Lung (tissue), 12 donors: ENCODE measurements around the gene SPTBN1. TPM values are rescaled to one million over a fixed set of nuclear protein-coding genes. Genes with fewer than 3 reads are reported as not detected.

Experiments used
- ATAC-seq: fragments of 200-7000 bp; cut with Tn5 transposase; one replicate; pipeline ENCODE4 v1.9.1; 2020; ENCODE audit warnings: moderate number of reproducible peaks; ENCODE audit not compliant: insufficient read depth, low FRiP score
- DNase-seq, 3 donors: peaks; one replicate each; pipeline ENCODE4 v3.0.0-alpha.2; 2013 to 2017
- H3K27ac ChIP-seq, 2 donors: one replicate each; pipeline ENCODE4 v1.5.1; 2013; ENCODE audit warnings: mild to moderate bottlenecking in 2 of 2, moderate library complexity in 2 of 2, control low read depth in 1 of 2, inconsistent platforms in 1 of 2, low read depth in 1 of 2, low read length in 1 of 2
- H3K27me3 ChIP-seq, 3 donors: one replicate each; pipeline ENCODE4 v1.5.1; 2013; ENCODE audit warnings: low read length in 2 of 3; ENCODE audit not compliant: control insufficient read depth in 3 of 3, insufficient read depth in 3 of 3
- H3K36me3 ChIP-seq, 4 donors: one replicate each; pipeline ENCODE4 v1.5.1; 2013; ENCODE audit warnings: low read length in 4 of 4, mild to moderate bottlenecking in 1 of 4, moderate library complexity in 1 of 4; ENCODE audit not compliant: control insufficient read depth in 4 of 4, insufficient read depth in 4 of 4
- H3K4me1 ChIP-seq, 5 donors: one replicate each; pipeline ENCODE4 v1.5.1; 2013; ENCODE audit warnings: low read length in 5 of 5, mild to moderate bottlenecking in 2 of 5, moderate library complexity in 1 of 5; ENCODE audit not compliant: control insufficient read depth in 5 of 5, insufficient read depth in 5 of 5
- H3K4me3 ChIP-seq: one replicate; pipeline ENCODE4 v1.5.1; 2013; ENCODE audit warnings: mild to moderate bottlenecking, control low read depth, moderate library complexity
- H3K9ac ChIP-seq, 2 donors: one replicate each; pipeline ENCODE4 v1.5.1; 2013; ENCODE audit warnings: low read length in 2 of 2, control low read depth in 1 of 2; ENCODE audit not compliant: insufficient read depth in 1 of 2
- H3K9me3 ChIP-seq, 4 donors: one replicate each; pipeline ENCODE4 v1.5.1; 2013; ENCODE audit warnings: low read length in 3 of 4, mild to moderate bottlenecking in 1 of 4, moderate library complexity in 1 of 4; ENCODE audit not compliant: control insufficient read depth in 4 of 4, insufficient read depth in 3 of 4
- CTCF ChIP-seq: IDR thresholded peaks from 2 replicates; pipeline ENCODE4 v1.5.1; 2012; ENCODE audit warnings: mild to moderate bottlenecking; ENCODE audit errors: control extremely low read depth, extremely low read depth
- WGBS, 2 donors: extraction: QIAGEN DNeasy Blood & Tissue Kit; methylation state at CpG; one replicate each; pipeline ENCODE4 v1.1.7; 2013; 5-methylcytosine and 5-hydroxymethylcytosine counted together
- polyA plus RNA-seq, 2 donors: library from polyadenylated mRNA; stranded (reverse); fragments of 200-250 nt; gene quantifications; one replicate each; pipeline ENCODE4 v1.2.1, GENCODE V29; 2013
- total RNA-seq, 2 donors: library from RNA; depleted of rRNA in 1 of 2; stranded (reverse); fragments of >200 nt in 1 of 2; gene quantifications; one replicate each; pipeline ENCODE4 v1.2.1, GENCODE V29; 2014 to 2021
- donor health status: control.
- donor health status: control.
- donor health status: Bipolar disorder and iron deficiency.
- donor health status: healthy.
- donor health status: DM: yes; HTN: yes; CAD: no.

Gene SPTBN1
- total and polyA plus RNA-seq, 4 donors, result 89.4 to 715 (median 275) TPM

GRCh38 chr2:54648256-54648655 is 192.1 kb downstream of the SPTBN1 start:
- H3K27ac ChIP-seq, result no peak overlapping the region
- no peak for ATAC-seq
- no peaks in the 10 kb centered on the region for H3K9me3 ChIP-seq
- WGBS, 2 donors, result 88 to 97% methylated on average over 3 of the region's 3 CpGs
- peaks cover 58 to 90% (median 74%) of the 10 kb centered on the region in 4 donors for H3K36me3 ChIP-seq
- no peak overlapping the region for H3K4me3 ChIP-seq
- no peak overlapping the region for H3K9ac ChIP-seq
- no peaks in the 10 kb centered on the region for H3K4me1 ChIP-seq
- H3K27me3 ChIP-seq, result no peaks in the 10 kb centered on the region
- TF ChIP-seq CTCF, result no peak
- DNase-seq, result no peak

- TF ChIP-seq CTCF, result no peak
- Histone ChIP-seq H3K4me3 (no peak overlapping the region), H3K4me1 (no peaks in the 10 kb centered on the region), H3K27me3 (no peaks in the 10 kb centered on the region), H3K27ac (no peak overlapping the region), H3K9me3 (no peaks in the 10 kb centered on the region), H3K36me3 (peaks cover 58 to 95% (median 77%) of the 10 kb centered on the region in 4 donors), H3K9ac (no peak overlapping the region)
- ATAC-seq, result no peak
- no peak for DNase-seq
- WGBS, 2 donors, result 95% methylated on average over 4 of the region's 4 CpGs
Observed at GRCh38 chr2:54649191-54649590, 193.1 kb downstream of the SPTBN1 start.

- WGBS, 2 donors, result 96 to 97% methylated on average over 12 of the region's 12 CpGs
- no peak for TF ChIP-seq CTCF
- ATAC-seq (no peak), DNase-seq (no peak)
- Histone ChIP-seq H3K9me3 (no peaks in the 10 kb centered on the region), H3K27ac (no peak overlapping the region), H3K36me3 (peaks cover 56 to 94% (median 75%) of the 10 kb centered on the region in 4 donors), H3K9ac (no peak overlapping the region), H3K4me1 (no peaks in the 10 kb centered on the region), H3K27me3 (no peaks in the 10 kb centered on the region), H3K4me3 (no peak overlapping the region)
Observed at GRCh38 chr2:54649633-54650032, 193.5 kb downstream of the SPTBN1 start.

GRCh38 chr2:54650612-54651011 is 194.5 kb downstream of the SPTBN1 start:
- TF ChIP-seq CTCF, result no peak
- H3K36me3 ChIP-seq, result peaks cover 57 to 94% (median 77%) of the 10 kb centered on the region in 4 donors
- DNase-seq (no peak), ATAC-seq (no peak)
- no peaks in the 10 kb centered on the region for H3K9me3 ChIP-seq
- no peak overlapping the region for H3K9ac ChIP-seq
- H3K27me3 ChIP-seq, result no peaks in the 10 kb centered on the region
- 96 to 98% methylated on average over 2 of the region's 2 CpGs for WGBS, 2 donors
- no peaks in the 10 kb centered on the region for H3K4me1 ChIP-seq
- no peak overlapping the region for H3K27ac ChIP-seq
- H3K4me3 ChIP-seq, result no peak overlapping the region
